Fibroblast of lung (primary cell): ENCODE data around the gene C1QL2. TPM values are rescaled to one million over a fixed set of nuclear protein-coding genes. Genes with fewer than 3 reads are reported as not detected.

Source experiments
- DNase-seq, 2 donors: peaks; one replicate each; pipeline versions ENCODE4 v3.0.0 to v3.0.0-alpha.2; 2010; ENCODE audit warnings: low read depth in 2 of 2
- H2AFZ ChIP-seq: 2 replicates; pipeline ENCODE4 v1.5.1; 2012; ENCODE audit warnings: low read length, control low read depth, inconsistent platforms
- H3K27ac ChIP-seq: 2 replicates; pipeline ENCODE4 v1.5.1; 2011; ENCODE audit warnings: low read length, control low read depth; ENCODE audit not compliant: insufficient read depth
- H3K27me3 ChIP-seq: 2 replicates; pipeline ENCODE4 v1.5.1; 2011; ENCODE audit warnings: mild to moderate bottlenecking, low read length; ENCODE audit not compliant: control insufficient read depth, insufficient read depth
- H3K36me3 ChIP-seq: 2 replicates; pipeline ENCODE4 v1.5.1; 2011; ENCODE audit warnings: low read length; ENCODE audit not compliant: control insufficient read depth, insufficient read depth
- H3K4me1 ChIP-seq: 2 replicates; pipeline ENCODE4 v1.5.1; 2011; ENCODE audit warnings: low read length; ENCODE audit not compliant: control insufficient read depth, insufficient read depth; ENCODE audit errors: extremely low read depth
- H3K4me2 ChIP-seq: 2 replicates; pipeline ENCODE4 v1.5.1; 2011; ENCODE audit warnings: low read length, control low read depth; ENCODE audit not compliant: insufficient read depth; ENCODE audit errors: extremely low read depth
- H3K4me3 ChIP-seq, 4 experiments: fragments of 200-600 bp in 1 of 4; sonication (generic) in 1 of 4; replicated peaks in 1 of 4; 2 replicates each; pipeline ENCODE4 v1.5.1; 2011 to 2016; ENCODE audit warnings: low read length in 4 of 4, low read depth in 3 of 4, mild to moderate bottlenecking in 3 of 4, control low read depth in 2 of 4, inconsistent platforms in 1 of 4, mixed read lengths in 1 of 4; ENCODE audit not compliant: insufficient read depth in 1 of 4; ENCODE audit errors: control extremely low read depth in 1 of 4
- H3K79me2 ChIP-seq: 2 replicates; pipeline ENCODE4 v1.5.1; 2012; ENCODE audit warnings: mild to moderate bottlenecking, low read length, inconsistent platforms; ENCODE audit not compliant: control insufficient read depth, insufficient read depth
- H3K9ac ChIP-seq: 2 replicates; pipeline ENCODE4 v1.5.1; 2011; ENCODE audit warnings: mild to moderate bottlenecking, low read length, control low read depth; ENCODE audit not compliant: insufficient read depth
- H3K9me3 ChIP-seq: 2 replicates; pipeline ENCODE4 v1.5.1; 2012; ENCODE audit warnings: low read depth, low read length; ENCODE audit not compliant: control insufficient read depth, insufficient read depth
- H4K20me1 ChIP-seq: 2 replicates; pipeline ENCODE4 v1.5.1; 2011; ENCODE audit warnings: low read length; ENCODE audit not compliant: control insufficient read depth, insufficient read depth; ENCODE audit errors: extremely low read depth
- CTCF ChIP-seq, 2 donors: IDR thresholded peaks in 1 of 2; conservative IDR thresholded peaks in 1 of 2; 1 replicate in 1 of 2; 2 replicates in 1 of 2; pipeline ENCODE4 v1.5.1; 2011 to 2012; ENCODE audit warnings: low read length in 2 of 2, control low read depth in 1 of 2, inconsistent platforms in 1 of 2, low read depth in 1 of 2, mild to moderate bottlenecking in 1 of 2
- EZH2 ChIP-seq: IDR thresholded peaks from 2 replicates; pipeline ENCODE4 v1.5.1; 2012; ENCODE audit warnings: low read length, control low read depth, mild to moderate bottlenecking; ENCODE audit errors: missing control alignments
- polyA plus RNA-seq, 2 donors: library from polyadenylated mRNA; depleted of rRNA in 1 of 2; stranded (reverse) in 1 of 2; unstranded in 1 of 2; fragments of >200 nt; gene quantifications; 2 replicates each; pipeline ENCODE4 v1.2.1, GENCODE V29; 2011 to 2012; ENCODE audit warnings: missing spikeins in 1 of 2
- total RNA-seq: library from RNA; depleted of rRNA; stranded (reverse); fragments of >200 nt; gene quantifications from 2 replicates; pipeline ENCODE4 v1.2.1, GENCODE V29; 2014

Gene C1QL2
- total and polyA plus RNA-seq, 2 donors (not counting 1 experiment from before 2014, with no cell fraction given): not detected

DNA sequence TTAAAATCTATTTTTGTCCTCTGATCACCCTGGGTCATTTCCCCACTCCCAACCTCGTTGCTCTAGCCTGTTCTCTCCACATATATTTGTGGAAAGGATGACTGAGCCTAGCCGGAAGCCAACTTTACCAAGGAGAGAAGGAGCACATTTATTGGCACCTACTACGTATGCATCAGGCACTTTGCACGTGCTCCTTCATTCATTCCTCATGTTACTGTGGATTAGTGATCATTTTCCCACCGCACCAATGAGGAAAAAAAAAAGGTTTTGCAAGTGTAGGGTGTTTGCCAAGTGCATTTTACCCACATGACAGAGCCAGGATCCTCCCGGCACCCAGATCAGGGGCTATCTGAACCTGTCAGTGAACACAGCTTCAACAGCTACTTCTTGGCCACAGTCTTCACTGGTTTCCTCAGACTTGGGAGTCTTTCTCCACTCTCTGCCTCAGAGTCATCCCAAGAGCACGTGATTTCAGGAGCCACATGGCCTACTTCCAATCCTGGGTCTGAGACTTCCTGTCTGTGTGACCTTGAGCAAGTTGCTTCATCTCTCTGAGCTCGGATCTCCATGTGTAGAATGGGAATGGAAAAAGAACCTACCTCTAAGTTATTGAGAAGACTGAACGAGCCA is 1.9 kb upstream of the C1QL2 start:
- no peak for DNase-seq
- Histone ChIP-seq H3K27me3 (peaks cover 21% of the 10 kb centered on the region), H2AFZ (no peak overlapping the region), H3K79me2 (no peaks in the 10 kb centered on the region), H4K20me1 (no peaks in the 10 kb centered on the region), H3K4me2 (no peak overlapping the region), H3K9ac (no peak overlapping the region), H3K27ac (no peak overlapping the region), H3K4me1 (no peaks in the 10 kb centered on the region), H3K9me3 (no peaks in the 10 kb centered on the region), H3K36me3 (no peaks in the 10 kb centered on the region), H3K4me3 (no peak overlapping the region)
- TF ChIP-seq EZH2 (no peak), CTCF (conservative IDR thresholded peaks at IDR 0.05 in 1 of 2, IDR thresholded peaks at IDR 0.05 in 1 of 2; ENCODE audit: low read depth in 1 of 2, low read length in 2 of 2) (no peak)

- Histone ChIP-seq H3K4me2 (no peak overlapping the region), H3K4me3 (no peak overlapping the region), H3K9ac (no peak overlapping the region), H3K27me3 (peaks cover 35% of the 10 kb centered on the region), H3K9me3 (no peaks in the 10 kb centered on the region), H3K36me3 (no peaks in the 10 kb centered on the region), H4K20me1 (no peaks in the 10 kb centered on the region), H3K79me2 (no peaks in the 10 kb centered on the region), H3K27ac (no peak overlapping the region), H3K4me1 (no peaks in the 10 kb centered on the region), H2AFZ (no peak overlapping the region)
- no peak for TF ChIP-seq EZH2
- no peak for DNase-seq
Measured at GRCh38 chr2:119157850-119158511, 570 bp downstream of the C1QL2 start.

DNA sequence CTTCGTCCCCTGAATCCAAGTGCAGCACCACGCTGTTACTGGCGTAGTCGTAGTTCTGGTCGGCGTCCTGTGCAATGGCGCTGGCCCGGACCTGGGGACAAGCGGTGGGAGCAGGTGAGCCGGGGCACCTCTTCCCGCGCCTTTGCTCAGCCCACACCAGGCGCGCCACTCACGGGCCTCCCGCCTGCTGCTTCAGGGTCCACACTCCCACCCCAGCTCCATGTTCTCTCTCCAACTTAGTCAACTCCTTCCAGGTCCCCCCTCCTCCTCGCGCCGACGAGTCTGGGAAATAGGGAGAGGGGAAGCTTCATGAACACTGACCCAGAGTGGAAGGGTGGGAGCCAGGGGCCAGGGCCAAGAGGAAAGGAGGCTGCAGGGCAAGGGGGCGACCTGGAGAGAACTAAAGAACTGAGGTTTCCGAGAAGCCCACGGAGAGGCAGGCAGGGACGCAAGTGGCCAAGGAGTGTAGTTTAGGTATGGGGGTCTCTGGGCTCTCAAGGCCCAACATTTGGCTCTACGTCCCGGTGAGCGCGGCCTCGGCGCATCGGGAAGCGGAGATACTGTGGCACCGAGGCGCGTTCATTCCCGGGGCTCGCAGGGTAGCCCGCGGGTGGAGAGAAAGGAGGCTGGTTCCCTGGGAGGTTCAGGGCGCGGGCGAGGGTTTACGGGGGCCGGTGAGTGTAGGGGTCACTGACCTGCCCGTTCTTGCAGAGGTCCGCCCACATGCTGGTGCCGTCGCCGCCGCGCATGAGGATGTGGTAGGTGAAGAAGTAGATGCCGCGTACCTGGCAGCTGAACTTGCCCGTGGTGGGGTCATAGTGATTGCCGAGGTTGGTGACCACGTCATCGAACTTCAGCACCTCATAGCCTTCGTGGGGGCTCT is 1.4 kb downstream of the C1QL2 start:
- H3K4me2 ChIP-seq: no peak overlapping the region
- no peaks in the 10 kb centered on the region for H3K9me3 ChIP-seq
- H3K27me3 ChIP-seq: peaks cover 35% of the 10 kb centered on the region
- H4K20me1 ChIP-seq: no peaks in the 10 kb centered on the region
- no peak overlapping the region for H2AFZ ChIP-seq
- H3K4me1 ChIP-seq: no peaks in the 10 kb centered on the region
- no peak for DNase-seq
- no peaks in the 10 kb centered on the region for H3K79me2 ChIP-seq
- no peak overlapping the region for H3K4me3 ChIP-seq
- no peak overlapping the region for H3K27ac ChIP-seq
- TF ChIP-seq CTCF (conservative IDR thresholded peaks at IDR 0.05 in 1 of 2, IDR thresholded peaks at IDR 0.05 in 1 of 2; ENCODE audit: low read depth in 1 of 2, low read length in 2 of 2) (no peak), EZH2 (no peak)
- H3K9ac ChIP-seq: no peak overlapping the region
- no peaks in the 10 kb centered on the region for H3K36me3 ChIP-seq
